Stimulated activated CD8-positive, alpha-beta memory T cell treated with anti-CD3 and anti-CD28 coated beads, Interleukin-7, amount 100 ng/mL, for 24 hours (primary cell): ENCODE data around the gene INTS1.
A peak's percentile ranks its signal among the peaks of the same experiment; 100 is the strongest.
"Not testable (repeated sequence)": the region's sequence is repeated elsewhere in the genome, so short reads cannot be mapped to it uniquely, and the experiment has no call there.

Experiments
- DNase-seq: peaks from one replicate; pipeline ENCODE4 v3.0.0-alpha.2; 2020; ENCODE audit warnings: low read depth

Gene INTS1

DNA sequence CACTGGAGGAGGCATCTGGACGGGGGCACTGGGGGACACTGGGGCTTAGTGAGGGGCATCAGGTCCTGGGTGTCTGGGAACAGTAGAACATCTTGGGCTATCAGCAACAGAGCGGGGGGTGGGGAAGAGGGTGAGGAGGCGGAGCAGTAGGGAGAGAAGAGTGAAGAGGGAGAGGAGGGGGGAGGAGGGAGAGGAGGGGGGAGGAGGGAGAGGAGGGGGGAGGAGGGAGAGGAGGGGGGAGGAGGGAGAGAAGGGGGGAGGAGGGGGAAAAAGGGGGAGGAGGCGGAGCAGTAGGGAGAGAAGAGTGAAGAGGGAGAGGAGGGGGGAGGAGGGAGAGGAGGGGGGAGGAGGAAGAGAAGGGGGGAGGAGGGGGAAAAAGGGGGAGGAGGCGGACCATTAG is 58.2 kb downstream of the INTS1 start:
- not testable (repeated sequence) for DNase-seq

DNA sequence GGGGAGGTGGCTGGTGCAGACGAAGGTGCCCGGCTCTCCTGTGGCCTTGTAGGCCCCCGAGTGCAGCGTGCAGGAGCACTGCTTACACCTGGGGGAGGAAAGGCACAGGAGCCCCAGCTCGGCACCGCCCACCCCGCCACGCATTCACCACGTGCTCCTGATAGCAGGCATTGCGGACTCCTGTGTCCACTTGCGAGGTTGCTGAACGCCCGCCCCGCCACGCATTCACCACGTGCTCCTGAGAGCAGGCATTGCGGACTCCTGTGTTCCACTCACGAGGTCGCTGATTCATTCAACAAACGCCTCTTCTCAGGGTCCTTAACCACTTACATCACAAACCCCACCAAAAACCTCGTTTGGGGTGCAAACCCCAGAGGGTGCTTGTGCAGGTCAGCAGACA is 58.8 kb downstream of the INTS1 start:
- no peak for DNase-seq

GRCh38 chr7:1444925-1445322 is 59.3 kb downstream of the INTS1 start:
- no peak for DNase-seq

DNA sequence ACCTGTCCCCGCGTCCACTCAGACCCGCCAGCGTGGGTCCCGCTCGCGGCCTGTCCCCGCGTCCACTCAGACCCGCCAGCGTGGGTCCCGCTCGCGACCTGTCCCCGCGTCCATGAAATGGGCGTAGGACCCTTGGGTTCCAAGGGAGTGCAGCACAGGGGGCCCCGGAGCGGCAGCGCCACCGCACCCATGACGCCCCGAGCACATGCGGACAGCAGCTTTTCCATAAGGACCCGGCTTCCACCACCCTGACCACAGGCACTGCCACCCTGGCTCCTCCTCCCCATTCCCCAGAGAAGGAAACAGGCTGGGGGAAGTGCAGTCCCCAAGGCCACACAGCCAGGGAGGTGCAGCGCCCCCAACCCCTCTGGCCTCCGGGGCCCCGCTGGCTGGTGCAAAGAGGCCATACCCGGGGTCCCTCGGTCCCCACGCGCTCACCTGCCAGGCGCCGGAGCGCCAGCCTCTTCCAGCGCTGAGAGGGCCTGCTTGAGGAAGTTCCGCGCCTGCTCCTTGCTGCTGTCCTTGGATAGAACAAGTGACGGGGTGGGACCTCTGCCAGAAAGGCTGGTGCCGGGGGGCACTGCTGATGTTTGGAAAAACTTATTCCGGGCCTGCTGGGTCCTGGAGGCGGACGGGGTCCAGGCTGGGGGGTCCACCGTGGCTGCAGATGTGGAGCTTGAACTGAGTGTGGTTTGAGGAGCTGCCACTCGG is 59.8 kb downstream of the INTS1 start:
- DNase-seq: no peak

GRCh38 chr7:1443587-1444200 is 60.5 kb downstream of the INTS1 start:
- not testable (repeated sequence) for DNase-seq

GRCh38 chr7:1442355-1443124 is 61.6 kb downstream of the INTS1 start:
- no peak for DNase-seq

- no peak for DNase-seq
Measured at GRCh38 chr7:1441615-1442354, 62.4 kb downstream of the INTS1 start.

DNA sequence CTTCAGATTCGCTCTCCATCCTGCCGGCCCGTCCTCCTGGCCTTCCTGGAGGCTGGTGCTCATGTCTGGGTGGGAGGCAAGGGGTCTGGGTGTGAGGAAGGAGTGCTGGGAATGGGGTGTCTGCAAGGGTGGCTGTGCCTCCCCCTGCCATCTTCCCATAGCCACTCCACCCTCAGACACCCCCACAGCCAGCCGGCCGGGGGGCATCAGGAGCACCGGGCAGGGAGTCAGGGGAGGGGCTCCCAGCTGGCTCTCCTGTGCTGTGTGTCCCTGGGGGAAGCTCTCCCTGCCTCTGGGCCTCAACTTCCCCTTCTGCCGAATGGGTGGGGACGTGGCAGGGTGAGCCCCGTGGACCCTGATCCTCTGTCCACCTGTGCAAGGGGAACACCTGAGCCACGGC is 63.6 kb downstream of the INTS1 start:
- no peak for DNase-seq

GRCh38 chr7:1439373-1440363 is 64.5 kb downstream of the INTS1 start:
- DNase-seq: no peak

- no peak for DNase-seq
Measured at GRCh38 chr7:1438821-1439220, 65.4 kb downstream of the INTS1 start.

GRCh38 chr7:1438208-1438607 is 66.0 kb downstream of the INTS1 start:
- DNase-seq: no peak

- no peak for DNase-seq
Measured at GRCh38 chr7:1437155-1437880, 66.9 kb downstream of the INTS1 start.

DNA sequence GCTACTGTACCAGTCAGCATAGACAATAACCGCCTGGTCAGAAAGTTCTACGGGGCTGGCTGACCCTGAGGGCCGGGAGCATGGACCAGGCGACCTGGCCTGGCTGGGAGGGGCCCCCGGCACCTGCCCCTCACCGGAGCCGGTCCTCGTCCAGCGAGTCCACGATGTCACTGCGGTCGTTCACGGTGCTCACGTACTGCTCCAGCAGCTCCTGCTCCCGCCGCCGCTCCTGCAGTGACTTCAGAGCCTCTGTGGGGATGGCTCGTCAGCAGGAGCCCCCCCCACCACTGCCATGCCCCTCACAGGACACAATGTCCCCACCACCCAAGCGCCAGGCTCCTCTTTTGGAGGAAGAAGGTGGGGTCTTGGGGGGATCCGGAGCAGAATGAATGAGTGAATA is 67.6 kb downstream of the INTS1 start:
- DNase-seq: no peak

DNA sequence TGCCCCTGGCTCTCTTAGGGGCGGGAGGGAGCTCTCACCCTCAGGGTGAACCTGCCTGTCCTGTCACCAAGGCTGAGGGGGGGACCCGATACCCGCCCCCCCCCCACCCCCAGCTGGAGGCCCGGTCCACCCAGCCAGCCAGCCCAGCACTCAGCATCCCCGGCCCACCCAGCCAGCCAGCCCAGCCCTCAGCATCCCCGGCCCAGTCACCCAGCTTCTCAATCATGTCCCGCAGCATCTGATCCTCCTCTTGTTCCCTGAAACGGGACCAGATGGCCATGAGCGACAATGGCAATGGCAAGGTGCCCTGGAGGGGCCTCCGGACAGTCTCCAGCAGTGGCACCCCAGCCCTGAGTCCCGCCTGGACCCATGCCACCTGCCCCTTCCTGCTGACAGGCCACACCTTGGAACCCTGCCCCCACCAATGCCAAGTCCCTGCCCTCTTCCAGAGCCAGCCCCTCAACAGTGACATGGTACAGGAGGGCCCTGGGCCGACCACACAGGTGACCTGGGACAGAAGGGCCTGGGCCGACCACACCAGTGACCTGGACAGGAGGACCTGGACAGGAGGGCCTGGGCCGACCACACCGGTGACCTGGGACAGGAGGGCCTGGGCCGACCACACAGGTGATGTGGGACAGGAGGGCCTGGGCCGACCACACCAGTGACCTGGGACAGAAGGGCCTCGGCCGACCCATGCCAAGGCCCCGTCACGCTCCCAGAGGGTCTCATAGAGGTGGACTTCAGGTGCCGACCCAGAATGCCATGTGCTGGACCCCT is 69.1 kb downstream of the INTS1 start:
- no peak for DNase-seq

DNA sequence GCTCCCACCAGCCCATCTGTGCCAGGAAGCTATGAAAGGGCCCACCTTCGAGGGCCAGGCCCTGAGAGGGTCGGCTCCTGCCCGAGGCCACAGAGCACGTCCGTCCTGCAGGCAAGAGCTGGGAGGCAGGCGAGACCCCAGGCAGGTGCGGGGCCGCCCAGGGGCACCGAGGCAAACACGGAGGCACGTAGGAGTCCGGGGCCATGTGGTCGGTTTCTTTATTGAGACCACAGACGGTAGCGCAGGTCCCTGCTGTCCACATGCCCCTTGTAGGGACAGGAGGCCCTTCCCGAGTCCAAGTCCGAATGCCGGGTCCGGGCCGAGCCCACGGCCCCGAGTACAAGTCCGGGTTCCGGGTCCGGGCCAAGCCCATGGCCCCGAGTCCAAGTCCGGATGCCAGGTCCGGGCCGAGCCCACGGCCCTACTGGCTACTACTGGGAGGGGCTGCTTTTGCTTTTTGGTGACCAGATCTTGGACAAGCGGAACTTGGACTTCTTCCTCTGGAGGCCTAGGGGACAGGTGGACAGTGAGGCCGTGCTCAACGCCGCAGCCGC is 69.9 kb downstream of the INTS1 start:
- DNase-seq: no peak

- DNase-seq: no peak
Measured at GRCh38 chr7:1433128-1433920, 70.9 kb downstream of the INTS1 start.

- peak; percentile 76 for DNase-seq
Measured at GRCh38 chr7:1432411-1433082, 71.6 kb downstream of the INTS1 start.
